ENCODE data around the gene FRMD4B.

FRMD4B gene

GRCh38 chr3:69162308-69162980 is 223.4 kb downstream of the FRMD4B start:
- DNase-seq = no peak

- DNase-seq = no peak
Measured at GRCh38 chr3:69161587-69162307, 224.1 kb downstream of the FRMD4B start.

- no peak for DNase-seq
Measured at GRCh38 chr3:69160525-69160924, 225.4 kb downstream of the FRMD4B start.

- DNase-seq = no peak
Measured at GRCh38 chr3:69160107-69160506, 225.8 kb downstream of the FRMD4B start.

GRCh38 chr3:69149586-69149985 is 236.3 kb downstream of the FRMD4B start:
- no peak for DNase-seq

- no peak for DNase-seq
Measured at GRCh38 chr3:69145688-69146087, 240.2 kb downstream of the FRMD4B start.

GRCh38 chr3:69144631-69145245 is 241.2 kb downstream of the FRMD4B start:
- DNase-seq = no peak

GRCh38 chr3:69143612-69144011 is 242.3 kb downstream of the FRMD4B start:
- DNase-seq = no peak

- DNase-seq = no peak
Measured at GRCh38 chr3:69142797-69143454, 243.0 kb downstream of the FRMD4B start.

- DNase-seq = no peak
Measured at GRCh38 chr3:69142090-69142489, 243.8 kb downstream of the FRMD4B start.

GRCh38 chr3:69141313-69141712 is 244.6 kb downstream of the FRMD4B start:
- DNase-seq = no peak

- no peak for DNase-seq
Measured at GRCh38 chr3:69137412-69137811, 248.5 kb downstream of the FRMD4B start.

- DNase-seq = no peak
Measured at GRCh38 chr3:69137005-69137404, 248.9 kb downstream of the FRMD4B start.

GRCh38 chr3:69130689-69131088 is 255.2 kb downstream of the FRMD4B start:
- DNase-seq = no peak

- DNase-seq = no peak
Measured at GRCh38 chr3:69129531-69129930, 256.4 kb downstream of the FRMD4B start.

GRCh38 chr3:69128509-69128908 is 257.4 kb downstream of the FRMD4B start:
- no peak for DNase-seq

- DNase-seq = no peak
Measured at GRCh38 chr3:69126999-69127398, 258.9 kb downstream of the FRMD4B start.

- no peak for DNase-seq
Measured at GRCh38 chr3:69126216-69126615, 259.7 kb downstream of the FRMD4B start.

GRCh38 chr3:69122403-69122802 is 263.5 kb downstream of the FRMD4B start, which contains the start of gene LMOD3:
TSS of gene LMOD3 (minus strand) at chr3:69122595. CDS start at chr3:69122386, 209 bp downstream.
- no peak for DNase-seq

- no peak for DNase-seq
Measured at GRCh38 chr3:69121950-69122349, 263.9 kb downstream of the FRMD4B start.

GRCh38 chr3:69121513-69121912 is 264.4 kb downstream of the FRMD4B start:
- no peak for DNase-seq

GRCh38 chr3:69120879-69121464 is 264.9 kb downstream of the FRMD4B start:
- no peak for DNase-seq
